Measurements from ENCODE around the gene FHIP2A.

DNA sequence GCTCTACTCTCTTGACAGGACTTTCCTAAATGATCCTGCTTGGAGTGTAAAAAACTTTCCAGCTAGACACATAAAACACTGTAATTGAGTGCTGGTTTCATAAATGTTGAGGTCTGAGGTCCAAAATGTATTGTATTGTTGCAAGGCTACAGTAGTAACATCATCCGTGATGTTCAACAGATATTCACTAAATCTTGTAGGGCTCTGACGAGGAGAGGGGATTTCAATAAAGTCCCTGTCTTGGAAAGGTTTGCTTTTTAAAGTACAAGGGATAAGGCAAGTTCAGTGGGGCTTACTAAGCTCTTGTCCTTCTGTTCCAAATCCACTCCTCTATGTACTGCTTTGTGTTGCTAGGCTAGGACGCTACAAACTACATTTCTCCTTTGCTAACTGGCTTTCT, 48.9 kb downstream of the FHIP2A start:
- TF ChIP-seq, protein P1, sequence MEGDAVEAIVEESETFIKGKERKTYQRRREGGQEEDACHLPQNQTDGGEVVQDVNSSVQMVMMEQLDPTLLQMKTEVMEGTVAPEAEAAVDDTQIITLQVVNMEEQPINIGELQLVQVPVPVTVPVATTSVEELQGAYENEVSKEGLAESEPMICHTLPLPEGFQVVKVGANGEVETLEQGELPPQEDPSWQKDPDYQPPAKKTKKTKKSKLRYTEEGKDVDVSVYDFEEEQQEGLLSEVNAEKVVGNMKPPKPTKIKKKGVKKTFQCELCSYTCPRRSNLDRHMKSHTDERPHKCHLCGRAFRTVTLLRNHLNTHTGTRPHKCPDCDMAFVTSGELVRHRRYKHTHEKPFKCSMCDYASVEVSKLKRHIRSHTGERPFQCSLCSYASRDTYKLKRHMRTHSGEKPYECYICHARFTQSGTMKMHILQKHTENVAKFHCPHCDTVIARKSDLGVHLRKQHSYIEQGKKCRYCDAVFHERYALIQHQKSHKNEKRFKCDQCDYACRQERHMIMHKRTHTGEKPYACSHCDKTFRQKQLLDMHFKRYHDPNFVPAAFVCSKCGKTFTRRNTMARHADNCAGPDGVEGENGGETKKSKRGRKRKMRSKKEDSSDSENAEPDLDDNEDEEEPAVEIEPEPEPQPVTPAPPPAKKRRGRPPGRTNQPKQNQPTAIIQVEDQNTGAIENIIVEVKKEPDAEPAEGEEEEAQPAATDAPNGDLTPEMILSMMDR (IDR thresholded peaks at IDR 0.05; ENCODE audit: low read depth, low read length): no peak
- TF ChIP-seq, protein P2, sequence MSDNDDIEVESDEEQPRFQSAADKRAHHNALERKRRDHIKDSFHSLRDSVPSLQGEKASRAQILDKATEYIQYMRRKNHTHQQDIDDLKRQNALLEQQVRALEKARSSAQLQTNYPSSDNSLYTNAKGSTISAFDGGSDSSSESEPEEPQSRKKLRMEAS (IDR thresholded peaks at IDR 0.05; ENCODE audit: low read depth, low read length): no peak
